ENCODE data around the gene TLCD3A. TPM values are rescaled to one million over a fixed set of nuclear protein-coding genes. Genes with fewer than 3 reads are reported as not detected.

TLCD3A gene
- 29.2 TPM for polyA plus RNA-seq (2013, experiment 1 of 2)
- polyA plus RNA-seq (2013, experiment 2 of 2) = 30.4 TPM

DNA sequence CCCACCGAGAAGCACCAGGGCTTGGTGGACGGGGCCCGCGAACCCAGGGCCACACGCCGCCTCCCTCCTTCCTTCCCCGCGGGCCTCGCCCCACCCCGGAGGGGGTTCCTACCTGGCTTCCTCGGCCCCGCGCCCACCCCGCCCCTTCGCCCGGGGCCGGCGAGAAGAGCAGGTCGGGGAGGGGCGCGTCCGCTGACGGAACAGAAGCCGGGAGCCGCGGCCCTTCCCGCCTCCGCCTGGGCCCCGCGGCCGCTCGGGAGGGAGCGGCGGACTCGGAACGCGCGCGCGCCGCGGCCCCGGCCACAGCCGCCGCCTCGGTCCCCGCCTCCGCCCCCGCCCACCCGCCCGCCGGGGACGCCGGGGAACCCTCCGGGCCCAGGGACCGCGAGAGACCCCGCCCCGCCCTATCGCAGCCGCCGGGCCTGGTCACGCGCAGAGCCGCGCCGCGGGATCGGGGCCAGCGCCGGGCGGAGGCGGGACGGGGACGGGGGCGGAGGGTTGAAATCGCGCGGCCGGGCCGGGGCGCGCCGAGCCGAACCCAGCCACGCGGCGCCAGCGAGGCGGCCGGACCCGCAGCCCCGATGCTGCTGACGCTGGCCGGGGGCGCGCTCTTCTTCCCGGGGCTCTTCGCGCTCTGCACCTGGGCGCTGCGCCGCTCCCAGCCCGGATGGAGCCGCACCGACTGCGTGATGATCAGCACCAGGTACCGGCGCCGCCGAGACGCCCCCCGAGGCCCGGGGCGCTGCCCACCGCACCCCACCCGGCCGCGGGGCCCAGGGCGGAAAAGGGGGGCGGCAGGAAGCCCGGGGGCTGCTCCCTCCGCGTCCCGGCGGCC, at the start of gene TLCD3A:
TLCD3A (plus strand) TSS at position 530 of the 835 bp plus-strand sequence; CDS start at position 582, 52 bp downstream.
- 1% methylated on average over 42 of the region's 126 CpGs for WGBS

GRCh38 chr17:683040-683439, 49.4 kb upstream of the TLCD3A start:
- H3K4me2 ChIP-seq (ENCODE audit: low read length, poor library complexity, severe bottlenecking) = no peak overlapping the region
- no peak overlapping the region for H3K14ac ChIP-seq (ENCODE audit: low read length in 2 of 2)
- no peak overlapping the region for H2AFZ ChIP-seq (ENCODE audit: low read depth, low read length)
- H3K4ac ChIP-seq (ENCODE audit: low read depth in 1 of 2, low read length in 2 of 2) = no peak overlapping the region
- H3K27me3 ChIP-seq (ENCODE audit: control insufficient read depth in 1 of 2, insufficient read depth in 1 of 2, low read length in 2 of 2) = no peaks in the 10 kb centered on the region
- H2BK120ac ChIP-seq (ENCODE audit: low read depth, low read length) = no peak overlapping the region
- peaks cover 25% of the 10 kb centered on the region for H3K79me1 ChIP-seq (replicated peaks; ENCODE audit: low read length, poor library complexity, severe bottlenecking)
- H3K23ac ChIP-seq (ENCODE audit: low read length in 2 of 2) = no peak overlapping the region
- H2BK5ac ChIP-seq (ENCODE audit: low read depth, low read length, poor library complexity, severe bottlenecking) = no peak overlapping the region
- H2AK5ac ChIP-seq (ENCODE audit: low read length, severe bottlenecking) = no peak overlapping the region
- H2BK12ac ChIP-seq (ENCODE audit: low read length in 2 of 2) = no peak overlapping the region
- no peak overlapping the region for H4K8ac ChIP-seq (ENCODE audit: low read length)
- WGBS = no CpG with 5 or more reads among the region's 1 CpG
- no peak overlapping the region for H3K18ac ChIP-seq (ENCODE audit: low read depth in 1 of 2, low read length in 2 of 2)
- peaks cover 20 to 30% of the 10 kb centered on the region in 2 experiments for H3K36me3 ChIP-seq (ENCODE audit: control insufficient read depth in 1 of 2, insufficient read depth in 2 of 2, low read depth in 1 of 2, low read length in 2 of 2)
- H3K27ac ChIP-seq (ENCODE audit: low read length, poor library complexity, severe bottlenecking) = no peak overlapping the region
- no peak overlapping the region for H3K4me3 ChIP-seq (ENCODE audit: insufficient read depth in 1 of 2, low read depth in 1 of 2, low read length in 2 of 2)
- no peak for DNase-seq
- no peak overlapping the region for H2BK15ac ChIP-seq (ENCODE audit: low read depth, poor library complexity, severe bottlenecking)
- no peak overlapping the region for H3K9ac ChIP-seq (ENCODE audit: low read length)
- peaks cover 7% of the 10 kb centered on the region for H3K4me1 ChIP-seq (ENCODE audit: control insufficient read depth, insufficient read depth, low read depth, low read length)
- H4K91ac ChIP-seq (ENCODE audit: low read length) = no peak overlapping the region
- H3K9me3 ChIP-seq (ENCODE audit: control insufficient read depth, low read length) = no peaks in the 10 kb centered on the region

More for the DNA sequence above, at the start of gene TLCD3A:
- H2BK120ac ChIP-seq (ENCODE audit: low read depth, low read length) = peak within 1 kb of the TSS; percentile 95
- peak within 1 kb of the TSS; percentile 86 for H3K9ac ChIP-seq (ENCODE audit: low read length)
- H2AFZ ChIP-seq (ENCODE audit: low read depth, low read length) = peak within 1 kb of the TSS; percentile 78
- peak within 1 kb of the TSS; percentile 50 to 85 for H3K4ac ChIP-seq (ENCODE audit: low read depth in 1 of 2, low read length in 2 of 2)
- peak within 1 kb of the TSS; percentile 79 for H4K8ac ChIP-seq (ENCODE audit: low read length)
- H2BK5ac ChIP-seq (ENCODE audit: low read depth, low read length, poor library complexity, severe bottlenecking) = no peak within 1 kb of the TSS
- peak within 1 kb of the TSS; percentile 95 for H2BK15ac ChIP-seq (ENCODE audit: low read depth, poor library complexity, severe bottlenecking)
- H3K36me3 ChIP-seq (ENCODE audit: control insufficient read depth in 1 of 2, insufficient read depth in 2 of 2, low read depth in 1 of 2, low read length in 2 of 2) = peaks cover 0 to 21% of the 10 kb centered on the region in 2 experiments
- peak within 1 kb of the TSS; percentile 51 to 65 for H3K14ac ChIP-seq (ENCODE audit: low read length in 2 of 2)
- H3K4me3 ChIP-seq (ENCODE audit: insufficient read depth in 1 of 2, low read depth in 1 of 2, low read length in 2 of 2) = peak within 1 kb of the TSS; percentile 85 to 86
- H3K4me2 ChIP-seq (ENCODE audit: low read length, poor library complexity, severe bottlenecking) = peak within 1 kb of the TSS; percentile 75
- peak within 1 kb of the TSS in 1 of 2 experiments; percentile 32 for H3K23ac ChIP-seq (ENCODE audit: low read length in 2 of 2)
- H4K91ac ChIP-seq (ENCODE audit: low read length) = peak within 1 kb of the TSS; percentile 90
- no peaks in the 10 kb centered on the region for H3K9me3 ChIP-seq (ENCODE audit: control insufficient read depth, low read length)
- peak within 1 kb of the TSS in 1 of 2 experiments; percentile 74 for H2BK12ac ChIP-seq (ENCODE audit: low read length in 2 of 2)
- H2AK5ac ChIP-seq (ENCODE audit: low read length, severe bottlenecking) = no peak within 1 kb of the TSS
- H3K4me1 ChIP-seq (ENCODE audit: control insufficient read depth, insufficient read depth, low read depth, low read length) = peaks cover 10% of the 10 kb centered on the region
- DNase-seq = peak; percentile 73
- H3K27me3 ChIP-seq (ENCODE audit: control insufficient read depth in 1 of 2, insufficient read depth in 1 of 2, low read length in 2 of 2) = no peaks in the 10 kb centered on the region
- H3K27ac ChIP-seq (ENCODE audit: low read length, poor library complexity, severe bottlenecking) = peak within 1 kb of the TSS; percentile 22
- H3K79me1 ChIP-seq (replicated peaks; ENCODE audit: low read length, poor library complexity, severe bottlenecking) = peaks cover 8% of the 10 kb centered on the region
- H3K18ac ChIP-seq (ENCODE audit: low read depth in 1 of 2, low read length in 2 of 2) = peak within 1 kb of the TSS; percentile 95 to 98

DNA sequence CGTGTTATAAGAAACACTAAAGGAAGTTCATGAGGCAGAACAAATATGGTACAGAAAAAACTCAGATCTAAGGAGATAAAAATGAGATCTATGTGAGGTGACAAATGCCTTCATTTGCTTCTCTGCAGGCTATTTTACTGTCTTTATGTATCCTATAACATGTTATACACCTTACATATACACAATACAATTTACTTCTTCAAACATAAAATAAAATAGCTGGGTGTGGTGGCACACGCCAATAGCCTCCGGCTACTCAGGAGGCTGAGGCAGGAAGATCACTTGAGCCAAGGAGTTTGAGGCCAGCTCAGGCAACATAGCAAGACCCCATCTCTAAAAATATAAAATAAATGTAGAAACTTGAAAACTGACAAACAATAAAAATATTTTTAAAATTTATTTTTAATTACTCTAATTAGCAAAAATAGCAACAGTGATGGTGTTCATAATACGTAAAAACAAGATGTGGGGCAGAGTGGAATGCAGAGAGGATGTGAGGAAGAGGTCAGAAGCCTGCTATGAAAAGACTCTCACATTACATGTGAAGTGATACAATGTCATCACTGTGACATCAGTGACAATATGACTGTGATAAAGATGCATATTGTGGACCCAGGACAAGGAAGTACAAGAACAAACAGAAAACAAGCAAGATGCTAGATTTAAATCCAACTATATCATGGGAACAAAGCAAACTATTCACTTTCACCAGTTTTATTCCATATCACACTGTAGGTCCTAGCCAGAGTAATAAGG, 48.7 kb upstream of the TLCD3A start:
- Histone ChIP-seq H3K79me1 (replicated peaks; ENCODE audit: low read length, poor library complexity, severe bottlenecking) (peaks cover 27% of the 10 kb centered on the region), H2AK5ac (ENCODE audit: low read length, severe bottlenecking) (no peak overlapping the region), H3K4me1 (ENCODE audit: control insufficient read depth, insufficient read depth, low read depth, low read length) (peaks cover 7% of the 10 kb centered on the region), H3K27me3 (ENCODE audit: control insufficient read depth in 1 of 2, insufficient read depth in 1 of 2, low read length in 2 of 2) (no peaks in the 10 kb centered on the region), H3K4me3 (ENCODE audit: insufficient read depth in 1 of 2, low read depth in 1 of 2, low read length in 2 of 2) (no peak overlapping the region), H2BK5ac (ENCODE audit: low read depth, low read length, poor library complexity, severe bottlenecking) (no peak overlapping the region), H2BK15ac (ENCODE audit: low read depth, poor library complexity, severe bottlenecking) (no peak overlapping the region), H3K27ac (ENCODE audit: low read length, poor library complexity, severe bottlenecking) (no peak overlapping the region), H4K91ac (ENCODE audit: low read length) (no peak overlapping the region), H2AFZ (ENCODE audit: low read depth, low read length) (no peak overlapping the region), H2BK12ac (ENCODE audit: low read length in 2 of 2) (no peak overlapping the region), H3K9me3 (ENCODE audit: control insufficient read depth, low read length) (no peaks in the 10 kb centered on the region), H3K14ac (ENCODE audit: low read length in 2 of 2) (no peak overlapping the region), H2BK120ac (ENCODE audit: low read depth, low read length) (no peak overlapping the region), H3K23ac (ENCODE audit: low read length in 2 of 2) (no peak overlapping the region), H3K4me2 (ENCODE audit: low read length, poor library complexity, severe bottlenecking) (no peak overlapping the region), H3K9ac (ENCODE audit: low read length) (no peak overlapping the region), H3K4ac (ENCODE audit: low read depth in 1 of 2, low read length in 2 of 2) (no peak overlapping the region), H3K18ac (ENCODE audit: low read depth in 1 of 2, low read length in 2 of 2) (no peak overlapping the region), H3K36me3 (ENCODE audit: control insufficient read depth in 1 of 2, insufficient read depth in 2 of 2, low read depth in 1 of 2, low read length in 2 of 2) (peaks cover 23 to 36% of the 10 kb centered on the region in 2 experiments), H4K8ac (ENCODE audit: low read length) (no peak overlapping the region)
- DNase-seq = no peak
- 100% methylated on average over 4 of the region's 4 CpGs for WGBS

GRCh38 chr17:685006-685405, 47.4 kb upstream of the TLCD3A start:
- H3K4me3 ChIP-seq (ENCODE audit: insufficient read depth in 1 of 2, low read depth in 1 of 2, low read length in 2 of 2) = no peak overlapping the region
- no peak overlapping the region for H3K27ac ChIP-seq (ENCODE audit: low read length, poor library complexity, severe bottlenecking)
- no peak overlapping the region for H2AFZ ChIP-seq (ENCODE audit: low read depth, low read length)
- H3K18ac ChIP-seq (ENCODE audit: low read depth in 1 of 2, low read length in 2 of 2) = no peak overlapping the region
- no peak overlapping the region for H4K91ac ChIP-seq (ENCODE audit: low read length)
- no peak overlapping the region for H3K9ac ChIP-seq (ENCODE audit: low read length)
- no peak overlapping the region for H2AK5ac ChIP-seq (ENCODE audit: low read length, severe bottlenecking)
- H2BK15ac ChIP-seq (ENCODE audit: low read depth, poor library complexity, severe bottlenecking) = no peak overlapping the region
- no peak overlapping the region for H3K4ac ChIP-seq (ENCODE audit: low read depth in 1 of 2, low read length in 2 of 2)
- no peak overlapping the region for H3K4me2 ChIP-seq (ENCODE audit: low read length, poor library complexity, severe bottlenecking)
- no peak overlapping the region for H2BK120ac ChIP-seq (ENCODE audit: low read depth, low read length)
- no peak overlapping the region for H2BK5ac ChIP-seq (ENCODE audit: low read depth, low read length, poor library complexity, severe bottlenecking)
- H3K27me3 ChIP-seq (ENCODE audit: control insufficient read depth in 1 of 2, insufficient read depth in 1 of 2, low read length in 2 of 2) = no peaks in the 10 kb centered on the region
- peaks cover 7% of the 10 kb centered on the region for H3K4me1 ChIP-seq (ENCODE audit: control insufficient read depth, insufficient read depth, low read depth, low read length)
- DNase-seq = no peak
- no peak overlapping the region for H2BK12ac ChIP-seq (ENCODE audit: low read length in 2 of 2)
- no peaks in the 10 kb centered on the region for H3K9me3 ChIP-seq (ENCODE audit: control insufficient read depth, low read length)
- H3K23ac ChIP-seq (ENCODE audit: low read length in 2 of 2) = no peak overlapping the region
- peaks cover 26 to 48% of the 10 kb centered on the region in 2 experiments for H3K36me3 ChIP-seq (ENCODE audit: control insufficient read depth in 1 of 2, insufficient read depth in 2 of 2, low read depth in 1 of 2, low read length in 2 of 2)
- peaks cover 28% of the 10 kb centered on the region for H3K79me1 ChIP-seq (replicated peaks; ENCODE audit: low read length, poor library complexity, severe bottlenecking)
- 94% methylated on average over 6 of the region's 6 CpGs for WGBS
- H4K8ac ChIP-seq (ENCODE audit: low read length) = no peak overlapping the region
- no peak overlapping the region for H3K14ac ChIP-seq (ENCODE audit: low read length in 2 of 2)
